Fibroblast of the aortic adventitia (primary cell): ENCODE results near the gene KNSTRN. TPM values are rescaled to one million over a fixed set of nuclear protein-coding genes. Genes with fewer than 3 reads are reported as not detected.

Experiments used
- DNase-seq: peaks from one replicate; pipeline ENCODE4 v3.0.0-alpha.2; 2010; ENCODE audit warnings: low read depth
- H3K4me3 ChIP-seq: 2 replicates; pipeline ENCODE4 v1.5.1; 2011; ENCODE audit warnings: low read depth, mild to moderate bottlenecking, control low read depth, low read length, moderate library complexity
- CTCF ChIP-seq: IDR thresholded peaks from 2 replicates; pipeline ENCODE4 v1.5.1; 2011; ENCODE audit warnings: mild to moderate bottlenecking, low read length, control low read depth, inconsistent platforms; ENCODE audit not compliant: insufficient read depth
- total RNA-seq: library from RNA; depleted of rRNA; stranded (reverse); fragments of >200 nt; gene quantifications from 2 replicates; pipeline ENCODE4 v1.2.3, GENCODE V29; 2012; ENCODE audit warnings: low replicate concordance

Gene KNSTRN
- total RNA-seq, 1 donor = 44.1 TPM

- no peak for TF ChIP-seq CTCF
- no peak overlapping the region for H3K4me3 ChIP-seq
- DNase-seq = no peak
Observed at GRCh38 chr15:40388941-40389823, 6.7 kb downstream of the KNSTRN start.

- no peak for TF ChIP-seq CTCF
- no peak for DNase-seq
- H3K4me3 ChIP-seq = no peak overlapping the region
Observed at GRCh38 chr15:40389824-40390595, 7.5 kb downstream of the KNSTRN start.

- no peak for TF ChIP-seq CTCF
- no peak overlapping the region for H3K4me3 ChIP-seq
- DNase-seq = peak; percentile 67
Observed at GRCh38 chr15:40392986-40393948, 10.7 kb downstream of the KNSTRN start.

- DNase-seq = no peak
- TF ChIP-seq CTCF = no peak
- no peak overlapping the region for H3K4me3 ChIP-seq
Observed at GRCh38 chr15:40397688-40398412, 15.3 kb downstream of the KNSTRN start.

GRCh38 chr15:40398413-40398873 lies 15.9 kb downstream of the KNSTRN start:
- no peak for TF ChIP-seq CTCF
- no peak for DNase-seq
- H3K4me3 ChIP-seq = no peak overlapping the region

- no peak overlapping the region for H3K4me3 ChIP-seq
- DNase-seq = no peak
- TF ChIP-seq CTCF = no peak
Observed at GRCh38 chr15:40399370-40399769, 16.8 kb downstream of the KNSTRN start.
